ENCODE results near the gene ILKAP.

- TF ChIP-seq, protein P1, sequence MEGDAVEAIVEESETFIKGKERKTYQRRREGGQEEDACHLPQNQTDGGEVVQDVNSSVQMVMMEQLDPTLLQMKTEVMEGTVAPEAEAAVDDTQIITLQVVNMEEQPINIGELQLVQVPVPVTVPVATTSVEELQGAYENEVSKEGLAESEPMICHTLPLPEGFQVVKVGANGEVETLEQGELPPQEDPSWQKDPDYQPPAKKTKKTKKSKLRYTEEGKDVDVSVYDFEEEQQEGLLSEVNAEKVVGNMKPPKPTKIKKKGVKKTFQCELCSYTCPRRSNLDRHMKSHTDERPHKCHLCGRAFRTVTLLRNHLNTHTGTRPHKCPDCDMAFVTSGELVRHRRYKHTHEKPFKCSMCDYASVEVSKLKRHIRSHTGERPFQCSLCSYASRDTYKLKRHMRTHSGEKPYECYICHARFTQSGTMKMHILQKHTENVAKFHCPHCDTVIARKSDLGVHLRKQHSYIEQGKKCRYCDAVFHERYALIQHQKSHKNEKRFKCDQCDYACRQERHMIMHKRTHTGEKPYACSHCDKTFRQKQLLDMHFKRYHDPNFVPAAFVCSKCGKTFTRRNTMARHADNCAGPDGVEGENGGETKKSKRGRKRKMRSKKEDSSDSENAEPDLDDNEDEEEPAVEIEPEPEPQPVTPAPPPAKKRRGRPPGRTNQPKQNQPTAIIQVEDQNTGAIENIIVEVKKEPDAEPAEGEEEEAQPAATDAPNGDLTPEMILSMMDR (IDR thresholded peaks at IDR 0.05) = no peak
- no peak for TF ChIP-seq POLR2A (IDR thresholded peaks at IDR 0.05)
These were observed 30.1 kb upstream of the ILKAP start for GRCh38 chr2:238233625-238234024.
